KMS-11 (cell line): ENCODE data around the gene ST14.
A peak's percentile ranks its signal among the peaks of the same experiment; 100 is the strongest.
"Not testable (repeated sequence)": the region's sequence is repeated elsewhere in the genome, so short reads cannot be mapped to it uniquely, and the experiment has no call there.

Experiments
- H2AFZ ChIP-seq: fragments of 200-600 bp; sonication (generic); 2 replicates; pipeline ENCODE4 v1.6.1; 2016; ENCODE audit warnings: antibody characterized with exemption, mixed run types, low read depth
- H3K27ac ChIP-seq: fragments of 200-600 bp; sonication (generic); 2 replicates; pipeline ENCODE4 v1.6.1; 2016; ENCODE audit warnings: mild to moderate bottlenecking, mixed run types
- H3K27me3 ChIP-seq: fragments of 200-600 bp; sonication (generic); 2 replicates; pipeline ENCODE4 v1.6.1; 2017; ENCODE audit warnings: mild to moderate bottlenecking, low read depth, mixed run types, moderate library complexity; ENCODE audit not compliant: insufficient read depth
- H3K36me3 ChIP-seq: fragments of 200-600 bp; sonication (generic); 2 replicates; pipeline ENCODE4 v1.6.1; 2017; ENCODE audit warnings: mild to moderate bottlenecking, mixed run types; ENCODE audit not compliant: insufficient read depth
- H3K4me1 ChIP-seq: fragments of 200-600 bp; sonication (generic); 2 replicates; pipeline ENCODE4 v1.6.1; 2016; ENCODE audit warnings: mild to moderate bottlenecking, low read depth, mixed run types; ENCODE audit not compliant: poor library complexity, severe bottlenecking
- H3K4me2 ChIP-seq: fragments of 200-600 bp; sonication (generic); 2 replicates; pipeline ENCODE4 v1.7.0; 2016; ENCODE audit warnings: mild to moderate bottlenecking, mixed run types
- H3K4me3 ChIP-seq: fragments of 200-600 bp; sonication (generic); IDR thresholded peaks from 2 replicates; pipeline ENCODE4 v1.6.1; 2017; ENCODE audit warnings: low read depth, low read length, mixed read lengths; ENCODE audit not compliant: insufficient read depth
- H3K79me2 ChIP-seq: fragments of 200-600 bp; sonication (generic); 2 replicates; pipeline ENCODE4 v1.6.1; 2016; ENCODE audit warnings: low read depth, mixed run types; ENCODE audit not compliant: insufficient read depth
- H3K9ac ChIP-seq: fragments of 200-600 bp; sonication (generic); 2 replicates; pipeline ENCODE4 v1.6.1; 2016; ENCODE audit warnings: mild to moderate bottlenecking, mixed run types
- H4K20me1 ChIP-seq: fragments of 200-600 bp; sonication (generic); 2 replicates; pipeline ENCODE4 v1.6.1; 2016; ENCODE audit warnings: mild to moderate bottlenecking, mixed run types; ENCODE audit not compliant: insufficient read depth
- TF ChIP-seq, protein P1 (sequence below): fragments of 200-600 bp; sonication (generic); conservative IDR thresholded peaks from 2 replicates; pipeline ENCODE4 v1.6.1; 2017; ENCODE audit warnings: low read depth, mild to moderate bottlenecking, antibody characterized with exemption, low read length, moderate library complexity, mixed read lengths

The ST14 gene

GRCh38 chr11:130170345-130170744 lies 10.8 kb downstream of the ST14 start:
- no peaks in the 10 kb centered on the region for H3K36me3 ChIP-seq
- H3K4me2 ChIP-seq: no peak overlapping the region
- peaks cover 18% of the 10 kb centered on the region for H3K4me1 ChIP-seq
- TF ChIP-seq, protein P1, sequence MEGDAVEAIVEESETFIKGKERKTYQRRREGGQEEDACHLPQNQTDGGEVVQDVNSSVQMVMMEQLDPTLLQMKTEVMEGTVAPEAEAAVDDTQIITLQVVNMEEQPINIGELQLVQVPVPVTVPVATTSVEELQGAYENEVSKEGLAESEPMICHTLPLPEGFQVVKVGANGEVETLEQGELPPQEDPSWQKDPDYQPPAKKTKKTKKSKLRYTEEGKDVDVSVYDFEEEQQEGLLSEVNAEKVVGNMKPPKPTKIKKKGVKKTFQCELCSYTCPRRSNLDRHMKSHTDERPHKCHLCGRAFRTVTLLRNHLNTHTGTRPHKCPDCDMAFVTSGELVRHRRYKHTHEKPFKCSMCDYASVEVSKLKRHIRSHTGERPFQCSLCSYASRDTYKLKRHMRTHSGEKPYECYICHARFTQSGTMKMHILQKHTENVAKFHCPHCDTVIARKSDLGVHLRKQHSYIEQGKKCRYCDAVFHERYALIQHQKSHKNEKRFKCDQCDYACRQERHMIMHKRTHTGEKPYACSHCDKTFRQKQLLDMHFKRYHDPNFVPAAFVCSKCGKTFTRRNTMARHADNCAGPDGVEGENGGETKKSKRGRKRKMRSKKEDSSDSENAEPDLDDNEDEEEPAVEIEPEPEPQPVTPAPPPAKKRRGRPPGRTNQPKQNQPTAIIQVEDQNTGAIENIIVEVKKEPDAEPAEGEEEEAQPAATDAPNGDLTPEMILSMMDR: no peak
- H3K79me2 ChIP-seq: peaks cover 77% of the 10 kb centered on the region
- H4K20me1 ChIP-seq: no peaks in the 10 kb centered on the region
- no peak overlapping the region for H2AFZ ChIP-seq
- H3K9ac ChIP-seq: no peak overlapping the region
- no peaks in the 10 kb centered on the region for H3K27me3 ChIP-seq
- no peak overlapping the region for H3K27ac ChIP-seq
- no peak overlapping the region for H3K4me3 ChIP-seq

- H3K27ac ChIP-seq: no peak overlapping the region
- peaks cover 16% of the 10 kb centered on the region for H3K4me1 ChIP-seq
- no peak overlapping the region for H3K9ac ChIP-seq
- peaks cover 70% of the 10 kb centered on the region for H3K79me2 ChIP-seq
- no peaks in the 10 kb centered on the region for H3K27me3 ChIP-seq
- no peak overlapping the region for H3K4me3 ChIP-seq
- no peaks in the 10 kb centered on the region for H3K36me3 ChIP-seq
- H4K20me1 ChIP-seq: no peaks in the 10 kb centered on the region
- TF ChIP-seq, protein P1: no peak
- no peak overlapping the region for H2AFZ ChIP-seq
- no peak overlapping the region for H3K4me2 ChIP-seq
These were observed 12.0 kb downstream of the ST14 start for GRCh38 chr11:130171534-130171933.

- not testable (repeated sequence) for H4K20me1 ChIP-seq, H3K4me2 ChIP-seq, H3K9ac ChIP-seq, H3K27ac ChIP-seq, H3K27me3 ChIP-seq, H3K36me3 ChIP-seq, H3K4me3 ChIP-seq, H2AFZ ChIP-seq
- Histone ChIP-seq H3K79me2 (peaks cover 70% of the 10 kb centered on the region), H3K4me1 (peaks cover 21% of the 10 kb centered on the region)
These were observed 12.4 kb downstream of the ST14 start for GRCh38 chr11:130172001-130172400.

DNA sequence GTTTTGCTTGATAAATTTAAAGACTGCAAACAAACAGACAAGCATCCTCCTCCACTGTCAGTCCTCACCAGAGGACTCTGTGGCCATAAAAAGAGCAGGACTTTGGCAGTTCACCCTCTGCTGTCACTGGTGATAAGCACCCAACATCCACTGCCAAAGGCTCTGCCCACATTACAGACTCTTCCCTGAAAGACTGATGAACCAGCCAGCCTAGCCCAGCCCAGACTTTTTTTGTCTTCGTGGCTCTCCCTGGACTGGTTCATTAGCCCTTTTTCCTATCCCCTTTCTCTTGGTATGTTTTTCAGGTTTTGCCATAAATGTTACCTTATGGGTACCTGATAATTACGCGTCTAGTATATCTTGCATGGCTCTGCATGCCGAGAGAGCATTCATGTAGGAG lies 15.1 kb downstream of the ST14 start:
- Histone ChIP-seq H3K4me3 (no peak overlapping the region), H2AFZ (no peak overlapping the region), H3K36me3 (no peaks in the 10 kb centered on the region), H3K4me1 (peaks cover 47% of the 10 kb centered on the region), H4K20me1 (no peaks in the 10 kb centered on the region), H3K79me2 (peaks cover 70% of the 10 kb centered on the region), H3K27ac (no peak overlapping the region; the same call in 1 of the 2 replicates), H3K9ac (no peak overlapping the region), H3K4me2 (no peak overlapping the region), H3K27me3 (no peaks in the 10 kb centered on the region)
- TF ChIP-seq, protein P1: no peak

- Histone ChIP-seq H3K36me3 (no peaks in the 10 kb centered on the region), H3K4me1 (peaks cover 58% of the 10 kb centered on the region), H3K27ac (peak overlapping the region; percentile 62; the same call in 1 of the 2 replicates), H3K9ac (no peak overlapping the region), H4K20me1 (no peaks in the 10 kb centered on the region), H2AFZ (no peak overlapping the region), H3K4me2 (peak overlapping the region; percentile 48), H3K79me2 (peaks cover 61% of the 10 kb centered on the region), H3K27me3 (no peaks in the 10 kb centered on the region), H3K4me3 (no peak overlapping the region)
- TF ChIP-seq, protein P1: no peak
These were observed 16.3 kb downstream of the ST14 start for GRCh38 chr11:130175898-130176297.
